Activated CD8-positive, alpha-beta memory T cell treated with anti-CD3 and anti-CD28 coated beads for 48 hours (primary cell): ENCODE measurements around the gene NUDT14.

ENCODE experiments used
- DNase-seq, 3 experiments: peaks; one replicate each; pipeline ENCODE4 v3.0.0-alpha.2; 2020; ENCODE audit warnings: low read depth in 2 of 3, low spot score in 2 of 3

NUDT14 gene

DNA sequence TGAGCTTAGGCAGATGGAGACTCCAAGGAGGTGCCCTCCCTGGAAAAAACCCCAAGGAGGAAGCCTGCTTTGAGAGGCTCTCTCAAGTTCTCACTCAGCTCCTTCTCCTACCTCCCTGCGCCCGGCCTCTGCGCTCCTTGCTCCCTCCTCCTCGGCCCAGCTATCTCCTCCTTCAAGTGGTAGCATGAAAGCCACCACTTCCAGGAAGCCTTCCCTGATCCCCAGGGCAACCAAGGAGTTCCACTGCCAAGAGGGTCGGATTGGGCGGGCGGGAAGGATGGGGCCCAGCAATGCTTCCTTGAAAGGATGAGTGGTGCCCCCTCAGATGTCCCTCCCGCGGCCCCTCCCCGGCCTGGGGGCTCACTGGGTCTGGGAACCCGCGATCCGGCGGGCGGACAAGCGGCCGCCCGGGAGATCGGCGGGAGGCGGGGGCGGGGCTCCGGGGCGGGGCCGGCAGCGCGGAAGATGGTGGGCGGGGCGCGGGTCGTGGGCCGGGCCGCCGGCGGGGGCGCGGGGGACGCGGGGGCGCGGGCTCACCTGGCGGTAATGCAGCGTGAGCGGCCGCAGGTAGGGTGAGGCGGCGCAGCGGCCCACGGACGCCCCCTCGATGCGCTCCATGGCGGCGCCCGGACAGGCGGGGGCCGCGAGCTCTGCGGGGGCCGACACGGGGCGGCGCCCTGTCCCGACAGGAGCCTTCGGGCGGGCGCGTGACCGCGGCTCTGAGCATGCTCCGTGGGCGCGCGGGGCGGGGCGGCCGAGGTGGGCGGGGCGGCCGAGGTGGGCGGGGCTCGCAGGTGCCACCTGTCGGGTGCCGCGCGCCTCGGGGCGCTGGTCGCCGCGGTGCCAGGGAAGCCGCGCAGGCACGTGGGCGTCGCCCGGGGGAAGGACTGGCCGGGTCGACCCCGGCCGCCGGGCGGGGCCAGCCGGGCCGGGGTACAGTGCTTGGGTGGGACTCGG, at the start of gene NUDT14:
TSS of gene NUDT14 (minus strand) at position 721 of the 957 bp plus-strand sequence. CDS start at position 618, 103 bp downstream.
- peak in 2 of 3 experiments; percentile 66 to 76 for DNase-seq

GRCh38 chr14:105229099-105229655, 48.1 kb upstream of the NUDT14 start:
- no peak for DNase-seq

DNA sequence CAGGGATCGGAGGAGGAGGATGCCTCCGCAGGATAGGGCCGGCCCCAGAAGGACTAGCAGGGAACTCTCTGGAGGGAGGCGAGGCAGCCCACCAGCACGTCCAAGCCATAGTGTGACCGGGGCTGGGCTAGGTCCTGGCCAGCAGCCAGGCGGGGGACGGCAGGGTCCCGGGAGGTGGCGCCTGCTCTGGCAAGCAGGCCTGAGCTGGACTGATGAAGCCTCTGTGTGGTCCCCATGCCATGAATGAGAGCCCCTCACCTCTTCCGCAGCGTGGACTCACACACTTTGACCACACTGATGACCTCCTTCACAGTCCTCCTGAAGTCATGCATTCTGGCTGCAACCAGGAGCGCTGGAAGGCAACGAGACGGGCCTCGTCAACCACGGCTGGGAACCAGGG, 47.5 kb upstream of the NUDT14 start:
- DNase-seq, result no peak

DNA sequence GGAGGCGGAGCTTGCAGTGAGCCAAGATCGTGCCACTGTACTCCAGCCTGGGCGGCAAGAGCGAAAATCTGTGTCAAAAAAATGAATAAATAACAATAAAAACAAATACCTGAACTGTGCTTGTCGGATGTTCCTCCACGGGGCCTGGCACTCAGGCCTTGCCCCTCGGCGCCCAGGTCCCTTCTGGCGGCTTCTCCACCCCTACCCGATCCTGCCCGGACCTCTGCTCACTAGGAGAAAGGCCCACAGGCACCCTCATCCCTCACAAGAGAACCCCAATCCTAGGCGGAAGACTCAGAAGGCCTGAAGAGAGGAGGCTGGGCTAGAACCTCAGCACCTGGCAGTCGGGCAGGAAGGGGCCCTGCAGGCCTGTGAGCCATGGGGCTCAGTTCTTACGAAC, 46.2 kb upstream of the NUDT14 start:
- DNase-seq, result no peak

DNA sequence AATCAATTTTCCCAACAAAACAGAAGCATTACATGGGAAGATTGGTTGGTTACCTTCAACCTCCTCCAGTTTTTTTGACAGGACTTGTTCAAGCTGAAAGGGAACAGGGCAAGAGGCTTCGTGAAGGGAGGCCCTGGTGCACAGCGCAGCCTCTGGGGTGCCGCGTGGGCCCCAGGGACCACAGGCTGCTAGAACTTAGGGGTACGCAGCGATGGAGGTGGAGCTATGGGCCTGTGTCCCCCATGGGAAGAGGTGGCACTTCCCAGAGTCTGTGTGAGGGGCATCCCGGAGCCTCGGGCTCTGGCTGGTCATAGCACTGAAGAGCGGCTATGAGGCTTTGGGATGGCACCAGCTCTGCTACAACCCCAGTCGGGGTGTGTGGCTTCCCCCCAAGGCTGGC, 45.1 kb upstream of the NUDT14 start:
- DNase-seq, result no peak

GRCh38 chr14:105224845-105225570, 43.9 kb upstream of the NUDT14 start:
- no peak for DNase-seq

- no peak for DNase-seq
Measured at GRCh38 chr14:105223770-105224544, 42.8 kb upstream of the NUDT14 start.

GRCh38 chr14:105223260-105223659, 42.1 kb upstream of the NUDT14 start:
- DNase-seq, result no peak

- no peak for DNase-seq
Measured at GRCh38 chr14:105221598-105222178, 40.6 kb upstream of the NUDT14 start.

DNA sequence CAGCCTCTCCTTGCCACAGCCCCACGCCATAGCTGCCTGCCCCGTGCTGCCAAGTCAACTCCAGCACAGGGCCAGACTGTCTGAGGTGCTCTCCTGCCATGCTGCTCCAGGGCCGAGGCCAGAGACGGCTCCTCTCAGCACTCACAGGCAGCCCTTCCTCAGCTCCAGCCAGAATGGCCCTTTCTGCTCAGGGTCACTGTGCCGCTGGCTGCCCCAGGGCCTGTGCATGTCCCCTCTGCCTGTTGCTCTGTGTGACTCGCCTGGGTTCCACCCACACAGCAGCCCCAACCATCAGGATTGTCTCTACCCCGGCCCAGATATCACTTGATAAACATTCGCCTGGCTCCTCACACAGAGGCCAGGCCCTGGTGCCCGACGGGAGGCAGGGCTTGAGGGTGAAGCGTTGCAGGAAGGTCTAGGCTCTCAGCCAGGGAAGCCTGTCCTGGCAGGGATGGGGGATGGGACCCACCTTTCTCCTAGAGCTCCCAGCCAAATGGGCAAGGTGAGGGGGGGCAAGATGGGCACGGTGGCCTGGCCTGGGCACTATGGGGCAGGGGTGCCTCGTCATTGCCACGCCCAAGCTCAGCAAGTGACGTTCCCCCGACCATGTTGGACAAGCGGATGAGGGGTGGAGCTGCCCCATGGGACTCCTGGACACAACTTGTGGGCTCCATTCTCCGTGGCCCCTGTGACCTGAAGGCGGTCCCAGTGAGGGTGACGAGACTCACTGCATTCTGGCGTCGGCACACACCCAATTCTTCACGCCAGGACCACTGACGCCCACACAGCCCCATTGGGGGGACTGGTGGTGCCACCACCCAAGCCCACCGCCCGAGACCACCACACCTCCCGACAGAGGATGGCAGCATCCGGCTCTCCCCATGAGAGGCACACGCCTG, 39.8 kb upstream of the NUDT14 start:
- DNase-seq, result no peak

- DNase-seq, result no peak
Measured at GRCh38 chr14:105219753-105220152, 38.6 kb upstream of the NUDT14 start.

- no peak for DNase-seq
Measured at GRCh38 chr14:105219043-105219612, 38.0 kb upstream of the NUDT14 start.

GRCh38 chr14:105218611-105219010, 37.5 kb upstream of the NUDT14 start:
- DNase-seq, result no peak

GRCh38 chr14:105217774-105218173, 36.7 kb upstream of the NUDT14 start:
- no peak for DNase-seq

- no peak for DNase-seq
Measured at GRCh38 chr14:105216490-105217247, 35.6 kb upstream of the NUDT14 start.

GRCh38 chr14:105215602-105216001, 34.5 kb upstream of the NUDT14 start:
- DNase-seq, result no peak

DNA sequence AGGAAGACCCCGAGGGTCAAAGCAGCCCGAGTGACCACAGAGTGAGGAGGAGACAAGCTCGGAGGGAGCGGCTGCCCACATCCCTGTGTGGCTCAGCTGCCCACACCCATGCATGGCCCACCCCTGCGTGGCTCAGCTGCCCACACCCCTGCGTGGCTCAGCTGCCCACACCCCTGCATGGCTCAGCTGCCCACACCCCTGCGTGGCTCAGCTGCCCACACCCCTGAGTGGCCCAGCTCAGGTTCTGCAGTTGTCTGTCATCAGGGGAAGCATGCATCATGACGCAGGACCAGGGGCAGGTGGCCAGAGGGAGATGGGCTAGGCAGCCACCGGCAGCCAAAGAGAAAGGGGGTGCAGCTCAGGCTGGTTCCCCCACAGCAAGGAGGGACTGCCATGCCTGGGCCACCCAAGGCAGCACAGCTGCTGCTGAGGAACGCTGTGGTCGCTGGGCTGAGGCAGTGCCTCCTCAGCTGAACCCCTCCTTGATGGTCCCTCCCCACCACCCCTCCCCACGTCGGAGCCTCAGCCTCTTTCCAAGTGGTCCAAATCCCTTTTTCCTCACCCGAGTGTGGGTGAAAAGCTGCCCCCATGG, 33.3 kb upstream of the NUDT14 start:
- DNase-seq, result no peak

DNA sequence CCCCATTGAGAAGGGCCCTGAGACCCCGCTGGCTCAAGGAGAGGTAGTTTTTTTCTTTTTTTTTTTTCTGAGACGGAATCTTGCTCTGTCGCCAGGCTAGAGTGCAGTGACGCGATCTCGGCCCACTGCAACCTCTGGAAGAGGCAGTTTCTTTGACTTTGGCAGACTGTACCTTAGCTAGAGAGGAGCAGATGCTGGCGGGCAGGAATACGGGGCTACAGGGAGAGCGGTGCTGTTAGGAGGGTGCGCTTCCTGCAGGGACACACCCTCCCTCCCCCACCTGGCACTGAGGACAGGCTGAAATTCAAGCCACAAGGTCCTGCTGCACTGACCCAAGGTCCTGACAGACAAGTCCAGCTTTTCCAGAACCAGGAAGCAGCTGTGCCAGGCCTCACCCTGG, 32.2 kb upstream of the NUDT14 start:
- no peak for DNase-seq
